HCEC 1CT (cell line): Measurements from ENCODE around the gene YLPM1.

Experiments
- DNase-seq: peaks from one replicate; pipeline ENCODE4 v3.0.0-alpha.2; 2017

YLPM1 gene

GRCh38 chr14:74879427-74880182 is 116.5 kb downstream of the YLPM1 start:
- DNase-seq: peak; percentile 41

GRCh38 chr14:74881431-74882102 is 118.5 kb downstream of the YLPM1 start, which contains the start of gene DLST:
Gene DLST, plus strand, starts transcription at chr14:74881916. Its CDS starts 38 bp downstream, at chr14:74881954.
- DNase-seq: peak; percentile 88

GRCh38 chr14:74882103-74882920 is 119.2 kb downstream of the YLPM1 start:
- DNase-seq: peak; percentile 54
